Measurements from ENCODE around the gene TMOD2.

DNA sequence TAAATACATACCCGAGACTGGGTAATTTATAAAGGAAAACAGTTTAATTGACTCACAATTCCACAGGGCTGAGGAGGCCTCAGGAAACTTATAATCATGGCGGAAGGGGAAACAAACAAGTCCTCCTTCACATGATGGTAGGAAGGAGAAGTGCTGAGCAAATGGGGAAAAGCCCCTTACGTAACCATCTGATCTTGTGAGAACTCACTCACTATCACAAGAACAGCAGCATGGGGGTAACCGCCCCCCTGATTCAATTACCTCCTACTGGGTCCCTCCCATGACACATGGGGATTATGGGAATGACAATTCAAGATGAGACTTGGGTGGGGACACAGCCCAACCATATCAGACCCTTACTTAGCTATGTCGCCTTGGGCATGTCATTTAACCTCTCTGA, 42.4 kb upstream of the TMOD2 start:
- no peak for TF ChIP-seq CTCF (IDR thresholded peaks at IDR 0.05)
- TF ChIP-seq POLR2A (IDR thresholded peaks at IDR 0.05), result no peak

Data from thyroid gland (tissue), 4 donors.